PC-9 (cell line): ENCODE measurements around the gene PKD2L1.

Experiments used
- EZH2 ChIP-seq: fragments of 200-600 bp; sonication (generic); IDR thresholded peaks from 2 replicates; pipeline ENCODE4 v1.8.0; 2017; ENCODE audit warnings: antibody characterized with exemption, low read depth
- TF ChIP-seq, protein P1 (sequence below): fragments of 200-600 bp; sonication (generic); conservative IDR thresholded peaks from 2 replicates; pipeline ENCODE4 v1.6.1; 2017; ENCODE audit warnings: mixed run types, antibody characterized with exemption, mild to moderate bottlenecking, moderate library complexity

DNA sequence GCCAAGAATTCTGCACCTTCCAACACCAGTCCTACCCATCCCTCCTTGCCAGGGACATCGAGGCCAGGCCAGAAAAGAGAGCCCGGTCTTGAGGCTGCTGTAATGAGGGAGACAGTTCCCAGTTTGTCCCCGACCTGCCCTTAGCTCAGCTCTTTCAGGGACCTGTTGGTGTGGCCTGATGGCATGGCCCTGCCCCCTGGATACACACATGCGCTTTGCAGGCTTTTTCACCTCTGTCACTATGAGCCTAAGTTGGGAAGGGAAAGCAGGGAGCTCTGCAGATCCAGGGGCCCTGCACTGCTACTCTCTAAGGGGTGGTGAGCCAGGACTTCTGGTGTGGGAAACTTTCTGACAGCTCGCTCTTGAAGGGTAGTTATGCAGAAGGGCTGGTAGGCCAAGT is 19.1 kb upstream of the PKD2L1 start:
- TF ChIP-seq, protein P1, sequence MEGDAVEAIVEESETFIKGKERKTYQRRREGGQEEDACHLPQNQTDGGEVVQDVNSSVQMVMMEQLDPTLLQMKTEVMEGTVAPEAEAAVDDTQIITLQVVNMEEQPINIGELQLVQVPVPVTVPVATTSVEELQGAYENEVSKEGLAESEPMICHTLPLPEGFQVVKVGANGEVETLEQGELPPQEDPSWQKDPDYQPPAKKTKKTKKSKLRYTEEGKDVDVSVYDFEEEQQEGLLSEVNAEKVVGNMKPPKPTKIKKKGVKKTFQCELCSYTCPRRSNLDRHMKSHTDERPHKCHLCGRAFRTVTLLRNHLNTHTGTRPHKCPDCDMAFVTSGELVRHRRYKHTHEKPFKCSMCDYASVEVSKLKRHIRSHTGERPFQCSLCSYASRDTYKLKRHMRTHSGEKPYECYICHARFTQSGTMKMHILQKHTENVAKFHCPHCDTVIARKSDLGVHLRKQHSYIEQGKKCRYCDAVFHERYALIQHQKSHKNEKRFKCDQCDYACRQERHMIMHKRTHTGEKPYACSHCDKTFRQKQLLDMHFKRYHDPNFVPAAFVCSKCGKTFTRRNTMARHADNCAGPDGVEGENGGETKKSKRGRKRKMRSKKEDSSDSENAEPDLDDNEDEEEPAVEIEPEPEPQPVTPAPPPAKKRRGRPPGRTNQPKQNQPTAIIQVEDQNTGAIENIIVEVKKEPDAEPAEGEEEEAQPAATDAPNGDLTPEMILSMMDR, result no peak
- TF ChIP-seq EZH2, result no peak
